ENCODE measurements around the gene SENP1.

The SENP1 gene

DNA sequence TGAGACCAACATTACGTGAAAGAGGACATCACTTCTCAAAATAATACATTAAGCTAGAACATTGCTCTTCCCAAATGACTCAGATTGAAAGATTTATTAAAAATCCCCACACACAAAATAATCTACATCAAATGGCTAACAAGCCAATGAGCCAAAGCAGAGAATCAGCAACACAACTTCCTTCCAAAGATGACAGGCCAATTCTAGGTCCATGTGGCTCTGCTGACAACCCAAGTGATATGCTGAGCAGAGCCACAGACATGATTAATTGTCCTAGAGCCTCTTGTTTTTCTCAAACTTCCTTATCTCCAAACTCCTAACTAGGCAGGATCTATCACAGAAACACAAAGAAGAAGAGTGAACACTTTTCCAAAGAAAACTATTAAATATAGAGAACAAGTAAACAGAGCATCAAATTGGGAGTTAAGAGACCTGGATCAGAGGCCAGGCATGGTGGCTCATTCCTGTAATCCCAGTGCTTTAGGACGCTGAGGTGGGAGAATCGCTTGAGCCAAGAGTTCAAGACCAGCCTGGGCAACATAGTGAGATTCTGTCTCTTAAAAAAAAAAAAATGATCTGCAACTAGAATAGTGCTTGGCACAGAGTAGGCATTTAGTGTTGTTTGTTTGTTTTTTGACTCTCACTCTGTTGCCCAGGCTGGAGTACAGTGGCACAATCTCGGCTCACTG lies 38.5 kb downstream of the SENP1 start:
- DNase-seq (ENCODE audit: low read depth) = no peak

DNA sequence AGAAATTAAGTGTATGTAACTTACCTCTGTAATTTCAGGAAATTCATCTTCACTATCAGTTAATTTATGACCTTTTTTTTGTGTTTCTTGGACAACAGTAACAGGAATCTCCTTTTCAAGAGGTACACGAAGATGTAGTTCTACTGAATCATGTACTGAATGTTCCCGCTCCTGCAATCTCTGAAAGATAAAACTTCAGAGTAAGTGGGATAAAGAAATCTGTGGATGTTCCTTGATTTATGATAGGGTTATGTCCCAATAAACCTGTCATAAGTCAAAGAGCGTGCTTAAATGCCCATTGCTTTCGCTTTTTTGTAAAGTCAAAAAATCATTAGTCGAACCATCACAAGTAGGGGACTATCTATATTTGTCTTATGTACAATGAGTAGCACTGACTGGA lies 40.8 kb downstream of the SENP1 start:
- DNase-seq (ENCODE audit: low read depth) = no peak

DNA sequence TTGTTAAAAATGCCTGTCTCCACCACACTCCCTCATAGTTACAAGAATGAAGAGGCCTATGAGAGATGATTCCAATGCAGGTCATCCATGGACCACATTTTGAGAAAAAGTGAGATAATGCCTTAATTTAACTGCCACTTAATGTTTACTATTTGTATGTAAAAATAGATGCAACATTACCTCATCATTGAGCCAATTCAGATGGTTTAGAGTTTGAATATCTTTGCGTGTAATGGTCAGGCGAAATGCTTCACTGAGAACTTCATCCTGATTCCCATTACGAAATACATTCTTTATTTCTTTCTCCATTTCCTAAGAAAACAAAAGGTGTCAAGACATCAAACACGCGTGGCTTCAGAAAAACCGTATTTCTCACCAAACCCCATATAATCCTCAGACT lies 42.3 kb downstream of the SENP1 start:
- no peak for DNase-seq (ENCODE audit: low read depth)

DNA sequence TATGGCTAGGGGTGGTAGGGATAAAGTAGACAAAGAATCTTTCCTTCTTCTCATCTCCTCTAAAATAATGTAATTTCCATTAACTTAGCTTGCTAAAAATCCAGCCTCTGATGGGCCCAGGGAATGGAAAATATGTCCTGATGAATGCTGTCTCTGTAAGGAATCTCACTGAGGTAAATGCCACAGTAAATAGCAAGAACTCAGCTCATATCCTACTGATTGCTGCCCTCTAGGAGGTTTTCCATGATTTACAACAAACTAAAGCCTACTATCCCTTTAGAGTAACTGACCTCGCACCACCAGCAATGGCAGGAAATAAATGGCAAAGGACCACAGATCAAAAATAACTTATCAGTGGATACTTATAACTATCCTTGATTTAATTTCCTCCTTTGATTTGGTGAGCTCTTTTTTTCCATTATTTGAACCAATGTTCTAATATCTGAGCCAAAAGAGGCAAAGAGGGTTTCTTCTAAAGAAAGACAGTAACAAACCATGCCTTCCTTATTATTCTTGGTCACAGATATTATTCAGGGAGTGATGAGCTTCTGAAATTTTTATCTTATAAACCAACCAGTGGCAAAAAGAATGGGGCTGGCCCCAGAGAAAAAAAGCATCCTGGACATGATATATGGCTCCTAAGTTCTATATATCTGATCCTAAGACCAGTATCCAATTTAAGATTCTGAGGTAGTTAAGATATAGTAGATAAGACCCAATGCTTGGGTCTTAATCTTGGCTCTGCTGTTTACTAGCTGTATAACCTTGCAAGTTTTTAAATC lies 43.8 kb downstream of the SENP1 start:
- peak; percentile 21 for DNase-seq (ENCODE audit: low read depth)

DNA sequence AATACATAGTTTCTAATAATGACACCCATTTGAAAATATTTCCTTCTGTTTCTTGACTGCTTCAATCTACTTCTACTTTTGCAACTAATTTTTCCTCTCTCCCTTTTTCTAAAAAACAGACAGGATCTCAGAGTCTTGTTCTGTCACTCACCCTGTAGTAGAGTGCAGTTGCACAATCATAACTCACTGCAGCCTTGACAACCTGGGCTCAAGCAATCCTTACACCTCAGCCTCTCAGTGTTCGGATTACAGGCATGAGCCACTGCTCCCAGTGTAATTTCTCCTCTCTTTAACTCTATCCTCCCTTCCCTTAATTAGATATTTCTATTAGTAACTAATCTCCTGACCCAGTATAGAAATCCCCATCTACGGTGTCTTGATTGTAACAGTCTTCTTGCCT lies 45.4 kb downstream of the SENP1 start:
- no peak for DNase-seq (ENCODE audit: low read depth)

DNA sequence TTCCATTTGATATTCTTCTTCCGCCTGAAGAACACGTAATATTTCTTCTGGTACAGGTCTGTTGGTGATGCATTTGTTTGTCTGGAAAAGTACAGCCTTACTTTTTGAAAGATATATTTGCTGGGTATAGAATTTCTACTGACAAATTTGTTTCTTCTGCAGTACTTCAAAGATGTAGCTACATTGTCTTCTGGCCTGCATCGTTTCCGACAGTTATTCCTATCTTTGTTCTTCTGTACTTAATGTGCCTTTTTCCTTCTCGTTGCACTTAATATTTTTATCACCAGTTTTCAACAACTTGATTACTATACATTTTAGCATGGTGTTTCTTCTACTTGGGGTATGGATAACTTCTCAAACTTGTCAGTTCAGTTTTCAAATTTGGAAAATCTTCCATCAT lies 47.1 kb downstream of the SENP1 start:
- DNase-seq (ENCODE audit: low read depth) = no peak

DNA sequence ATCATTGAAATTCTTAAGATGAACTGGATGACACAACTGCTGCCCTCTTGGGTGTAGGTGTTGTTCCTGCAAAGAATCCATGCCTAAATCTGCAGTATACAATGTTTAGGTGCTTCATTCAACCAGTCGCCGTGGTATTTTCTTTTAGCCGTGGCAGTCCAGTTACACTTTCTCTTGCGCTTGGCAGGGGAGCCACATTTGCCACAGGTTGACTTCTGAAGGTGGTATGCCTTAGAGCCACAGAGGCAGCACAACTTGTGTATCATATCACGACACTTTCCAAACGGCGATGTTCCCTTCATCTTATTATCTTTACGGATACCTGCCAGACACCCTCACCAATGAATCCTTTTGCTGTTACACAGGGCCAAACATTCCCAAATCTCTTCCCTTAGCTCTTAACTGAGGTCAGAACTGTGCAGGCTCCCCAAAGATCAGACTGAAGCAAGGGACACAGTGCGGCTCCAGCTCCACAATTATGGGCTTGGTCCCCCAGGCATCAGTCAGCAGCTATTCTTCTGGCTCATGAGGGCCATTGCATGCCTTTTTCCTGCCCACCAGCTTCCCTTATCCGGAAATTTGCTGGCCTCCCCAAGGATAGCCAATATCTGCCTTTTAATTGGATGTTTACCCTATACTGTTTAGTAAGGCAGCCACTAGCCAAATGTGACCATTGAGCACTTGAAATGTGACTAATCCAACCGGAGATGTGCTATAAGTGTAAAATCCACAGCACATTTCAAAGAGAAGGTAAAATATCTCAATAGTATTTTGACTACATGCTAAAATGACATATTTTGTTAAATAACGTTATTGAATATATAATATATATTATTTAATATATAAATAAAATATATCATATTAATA lies 50.7 kb downstream of the SENP1 start:
- no peak for DNase-seq (ENCODE audit: low read depth)

DNA sequence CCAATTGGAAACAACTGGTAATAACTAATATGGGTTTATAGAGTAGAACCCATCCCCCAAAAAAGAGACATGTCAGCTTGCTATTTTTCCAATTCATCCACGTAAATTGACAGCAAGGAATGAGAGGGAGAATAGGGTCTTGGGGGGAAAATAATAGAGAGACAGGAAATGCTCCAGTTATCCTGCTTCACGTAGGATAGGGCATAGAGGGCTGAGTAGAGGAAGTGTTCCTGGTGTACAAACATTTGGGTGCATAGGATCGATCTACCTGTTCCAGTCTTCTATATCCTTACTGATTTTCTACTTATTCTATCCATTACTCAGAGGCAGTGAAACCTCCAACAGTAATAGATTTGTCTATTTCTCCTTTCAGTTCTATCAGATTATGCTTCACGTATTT lies 52.0 kb downstream of the SENP1 start:
- DNase-seq (ENCODE audit: low read depth) = no peak

DNA sequence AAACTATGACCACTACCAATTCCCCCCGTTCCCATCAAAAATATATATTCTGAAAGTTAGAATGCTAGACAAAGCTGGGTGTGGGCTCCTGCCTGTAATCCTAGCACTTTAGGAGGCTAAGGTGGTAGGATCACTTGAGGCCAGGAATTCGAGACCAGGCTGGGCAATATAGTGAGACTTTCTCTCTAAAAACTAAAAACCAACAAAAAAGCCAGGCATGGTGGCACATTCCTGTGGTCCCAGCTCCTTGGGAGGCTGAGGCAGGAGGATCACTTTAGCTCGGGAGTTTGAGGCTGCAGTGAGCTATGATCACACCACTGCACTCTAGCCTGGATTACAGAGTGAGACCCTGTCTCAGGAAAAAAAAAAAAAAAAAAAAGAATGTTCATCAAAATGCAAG lies 52.8 kb downstream of the SENP1 start:
- DNase-seq (ENCODE audit: low read depth) = no peak

DNA sequence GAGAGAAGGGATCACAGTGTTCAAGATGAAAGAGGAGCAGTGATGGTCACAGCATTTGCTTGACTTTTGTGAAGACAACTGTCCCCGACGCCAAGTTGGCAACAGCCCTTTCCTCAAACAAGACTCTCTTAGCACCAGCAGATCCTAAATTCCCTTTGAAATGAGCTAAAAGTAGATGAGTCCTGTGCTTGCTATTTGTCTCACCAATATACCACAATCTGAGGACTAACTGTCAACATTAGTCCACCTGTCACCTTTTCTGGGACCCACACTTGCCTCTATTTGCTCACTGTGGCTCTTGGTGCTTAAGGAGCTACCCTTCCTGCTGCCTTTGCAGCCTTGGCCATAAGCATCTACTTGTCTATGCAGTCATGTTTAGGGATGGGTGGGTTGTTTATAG lies 54.2 kb downstream of the SENP1 start:
- DNase-seq (ENCODE audit: low read depth) = no peak

DNA sequence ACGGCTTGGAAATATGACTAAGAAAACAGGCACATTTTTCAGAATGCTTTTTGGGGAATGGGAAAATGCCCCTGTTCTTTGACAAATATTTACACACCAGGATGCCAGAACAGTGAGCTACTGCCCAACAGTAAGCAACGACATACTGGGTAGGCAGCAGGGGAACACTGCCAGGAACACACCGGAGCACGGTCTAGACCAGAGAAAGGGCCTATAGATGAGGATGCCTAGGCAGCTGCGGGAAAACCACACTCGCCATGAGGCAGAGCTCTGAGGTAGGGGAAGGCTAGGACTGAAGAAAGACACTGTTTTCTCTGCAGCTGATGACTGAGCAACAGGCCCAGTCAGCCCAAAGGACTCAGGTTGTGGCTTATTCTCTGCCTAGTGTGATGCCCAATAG lies 55.7 kb downstream of the SENP1 start:
- DNase-seq (ENCODE audit: low read depth) = no peak

DNA sequence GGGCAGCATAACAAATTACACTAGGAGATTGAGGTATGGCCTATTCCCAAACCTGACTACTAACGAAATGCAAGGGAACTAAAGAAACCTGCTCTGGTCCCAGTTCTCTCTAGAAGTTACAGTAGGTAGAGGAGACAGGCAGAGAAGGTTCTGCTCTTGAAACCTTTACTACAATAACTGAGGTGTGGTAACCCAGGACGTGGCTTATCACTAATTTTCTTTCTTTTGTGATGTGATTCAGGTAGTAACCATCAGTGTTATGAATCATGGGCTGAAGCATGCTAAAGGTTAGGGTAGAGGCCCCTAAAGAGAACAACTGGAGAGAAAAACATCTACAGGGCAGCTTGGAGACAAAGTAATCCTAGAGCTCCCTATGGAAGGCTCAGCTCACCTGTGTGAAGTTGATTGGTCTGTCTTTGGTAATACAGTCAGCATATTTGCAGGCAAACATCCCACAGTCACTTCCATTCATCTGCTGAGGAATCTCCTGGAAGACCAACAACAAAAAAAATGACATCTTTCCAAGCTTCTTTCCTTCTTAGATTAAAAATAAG lies 59.8 kb downstream of the SENP1 start:
- DNase-seq (ENCODE audit: low read depth) = no peak

DNA sequence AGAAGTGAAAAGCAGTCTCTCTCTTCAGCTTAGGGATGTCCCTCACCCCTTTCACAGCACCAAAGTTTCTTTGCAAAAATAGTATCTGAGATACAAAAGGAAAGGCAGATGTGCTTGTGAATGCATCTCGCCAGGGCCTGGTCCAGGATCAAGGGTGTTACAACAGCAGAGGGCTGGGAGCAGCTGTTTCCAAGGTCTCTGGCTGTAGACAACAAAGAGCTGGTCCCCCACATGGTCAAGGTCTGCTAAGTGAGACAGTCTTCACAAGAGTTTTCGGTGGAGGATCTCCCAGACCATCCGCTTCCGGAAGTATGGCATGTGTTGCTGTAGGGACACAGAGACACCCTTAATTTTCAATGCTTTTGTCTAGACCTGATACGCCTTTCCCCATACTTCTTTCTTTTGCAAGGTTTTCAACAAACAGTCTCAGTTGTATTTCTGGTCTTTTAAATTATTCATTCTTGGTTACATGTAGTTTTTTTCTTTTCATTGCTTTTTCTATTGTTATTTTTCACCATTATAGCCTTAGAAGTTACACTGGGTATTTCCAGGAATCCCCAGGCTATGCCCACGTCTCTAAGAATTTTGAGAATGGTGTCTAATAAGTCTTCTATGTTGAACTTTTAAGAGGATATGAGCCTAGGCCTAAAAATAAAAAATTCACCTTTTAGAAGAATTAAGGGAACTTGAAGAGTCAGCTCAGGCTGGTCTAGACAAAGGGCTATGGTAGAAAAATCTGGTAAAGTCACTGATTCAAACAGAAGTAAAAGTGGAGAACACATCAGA lies 60.6 kb downstream of the SENP1 start:
- no peak for DNase-seq (ENCODE audit: low read depth)

DNA sequence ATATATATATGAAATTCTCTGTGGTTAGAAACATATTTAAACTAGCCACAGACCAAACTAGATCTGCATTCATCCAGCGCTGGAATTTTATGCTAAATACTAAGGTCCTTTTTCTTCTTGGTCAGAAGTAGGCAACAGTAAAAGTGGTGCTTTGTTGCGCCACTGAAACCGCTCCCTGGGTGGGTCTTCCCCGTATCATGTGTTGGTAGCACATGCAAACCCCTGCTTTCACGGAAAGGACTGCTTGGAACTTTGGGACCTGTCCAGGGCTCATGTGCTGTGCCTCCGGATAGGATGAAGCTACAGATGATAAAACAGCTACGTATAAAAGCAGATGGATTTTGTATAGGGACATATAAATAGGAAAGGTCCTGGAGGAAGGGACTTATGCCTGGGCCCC lies 61.5 kb downstream of the SENP1 start:
- DNase-seq (ENCODE audit: low read depth) = no peak

DNA sequence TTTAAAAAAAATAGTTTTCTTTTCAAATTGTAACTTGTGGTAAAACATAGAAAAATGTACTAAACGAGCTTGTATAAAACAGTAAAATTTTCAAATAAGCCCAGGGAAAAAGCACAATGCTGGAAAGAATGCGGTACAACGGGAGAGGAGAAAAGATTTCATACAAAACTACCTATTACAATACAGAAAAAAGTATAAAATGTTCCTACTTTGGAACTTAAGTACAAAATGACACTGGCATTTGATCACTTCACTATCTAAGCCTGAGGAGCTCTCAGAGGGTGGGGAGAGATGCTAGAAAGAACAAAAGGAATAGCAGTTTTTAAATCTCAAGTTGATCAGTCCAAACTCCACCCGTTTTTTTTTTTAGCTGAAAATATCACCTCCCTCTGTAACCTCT lies 62.1 kb downstream of the SENP1 start:
- DNase-seq (ENCODE audit: low read depth) = no peak

DNA sequence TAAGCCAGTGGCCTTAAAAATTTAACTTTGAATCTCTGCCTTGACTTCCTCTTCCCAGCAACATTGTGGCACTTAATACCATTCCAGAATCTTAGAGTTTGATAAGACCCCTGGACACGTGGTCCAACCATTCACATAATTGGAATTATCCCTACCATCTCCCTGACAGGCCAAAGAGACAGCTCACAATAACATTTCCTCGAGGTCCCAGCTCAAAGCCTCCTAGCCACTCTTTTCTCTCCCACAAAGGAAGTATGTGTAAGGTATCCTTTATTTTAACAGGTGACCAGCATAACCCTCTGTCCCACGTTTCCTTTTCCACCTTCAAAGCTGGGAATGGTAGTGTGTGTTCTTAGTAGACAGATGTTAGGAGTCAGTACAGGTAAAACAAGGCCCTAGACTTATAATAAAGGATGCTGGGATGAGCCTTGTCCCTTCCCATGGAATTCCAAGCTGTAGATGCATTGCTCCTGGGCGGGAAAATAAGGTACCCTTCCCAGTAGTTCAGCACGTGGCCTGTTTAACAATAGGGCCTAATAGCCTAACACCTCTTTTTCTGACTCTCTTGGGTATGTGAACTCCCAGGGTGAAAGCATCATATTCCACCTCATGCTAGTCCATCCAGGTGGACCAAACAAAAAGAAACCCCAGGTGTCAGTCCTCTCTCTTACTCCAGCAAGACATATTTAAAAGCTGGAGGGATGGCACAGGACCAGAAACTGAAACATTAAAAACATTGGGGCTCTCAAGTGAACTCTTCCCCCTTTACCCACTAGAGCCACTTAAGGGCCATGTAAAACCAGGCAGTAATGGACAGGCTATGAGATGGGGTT lies 64.1 kb downstream of the SENP1 start:
- DNase-seq (ENCODE audit: low read depth) = no peak

DNA sequence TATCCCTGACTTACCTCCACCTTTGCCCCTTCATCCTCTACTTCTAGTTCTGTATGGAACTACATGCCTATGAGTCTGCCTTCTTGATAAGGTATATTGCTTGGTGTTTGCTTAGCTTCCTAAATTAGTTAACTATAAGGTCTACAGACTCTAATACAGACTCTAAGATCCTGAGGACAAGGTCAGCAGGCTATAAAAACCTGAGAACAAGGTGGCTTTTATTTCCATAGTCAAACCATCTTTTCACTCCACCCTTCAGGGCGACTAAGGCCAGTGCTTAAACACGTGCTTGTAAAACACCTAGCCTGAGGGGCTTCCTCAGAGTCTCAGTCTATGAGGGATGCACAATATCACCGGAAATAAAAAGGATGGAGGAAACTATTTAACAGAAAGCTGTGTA lies 65.5 kb downstream of the SENP1 start:
- no peak for DNase-seq (ENCODE audit: low read depth)

DNA sequence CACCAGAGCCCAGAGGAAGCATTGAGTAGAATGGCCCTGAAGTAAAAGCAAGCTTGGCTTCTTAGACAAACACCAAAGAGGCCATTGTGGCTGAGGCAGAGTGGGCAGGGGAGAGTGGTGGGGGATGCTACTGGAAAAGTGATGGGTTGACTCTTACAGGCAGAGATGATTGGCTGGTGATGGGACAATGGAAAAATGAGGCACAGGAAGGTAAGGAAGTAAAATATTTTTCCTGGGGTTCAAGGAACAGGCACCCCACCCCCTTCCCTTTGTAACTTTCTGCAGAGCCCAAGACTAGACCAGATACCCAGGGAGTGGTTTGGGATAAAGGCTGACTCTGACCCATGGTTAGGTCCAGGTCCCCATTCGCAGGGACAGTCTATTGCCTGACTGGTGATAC lies 66.7 kb downstream of the SENP1 start:
- DNase-seq (ENCODE audit: low read depth) = no peak

DNA sequence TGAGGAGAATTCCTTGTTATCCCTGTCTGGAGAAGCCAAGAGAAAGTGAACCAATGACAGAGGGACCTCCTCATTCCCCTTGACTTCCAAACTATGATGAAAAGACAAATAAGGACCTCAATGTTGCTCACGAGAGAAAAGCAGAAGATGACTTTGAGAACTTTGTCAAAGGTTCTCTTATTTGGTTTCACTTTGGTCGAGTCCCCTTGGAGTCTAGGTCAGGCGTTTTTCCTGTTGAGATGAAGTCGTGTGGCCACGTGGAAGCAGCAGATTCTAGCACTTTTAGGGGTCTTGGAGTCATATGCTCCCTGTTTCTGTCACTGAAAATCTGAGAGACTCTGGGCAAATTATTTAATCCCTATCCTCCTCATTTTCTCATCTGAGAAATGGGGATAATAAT lies 67.8 kb downstream of the SENP1 start:
- no peak for DNase-seq (ENCODE audit: low read depth)

DNA sequence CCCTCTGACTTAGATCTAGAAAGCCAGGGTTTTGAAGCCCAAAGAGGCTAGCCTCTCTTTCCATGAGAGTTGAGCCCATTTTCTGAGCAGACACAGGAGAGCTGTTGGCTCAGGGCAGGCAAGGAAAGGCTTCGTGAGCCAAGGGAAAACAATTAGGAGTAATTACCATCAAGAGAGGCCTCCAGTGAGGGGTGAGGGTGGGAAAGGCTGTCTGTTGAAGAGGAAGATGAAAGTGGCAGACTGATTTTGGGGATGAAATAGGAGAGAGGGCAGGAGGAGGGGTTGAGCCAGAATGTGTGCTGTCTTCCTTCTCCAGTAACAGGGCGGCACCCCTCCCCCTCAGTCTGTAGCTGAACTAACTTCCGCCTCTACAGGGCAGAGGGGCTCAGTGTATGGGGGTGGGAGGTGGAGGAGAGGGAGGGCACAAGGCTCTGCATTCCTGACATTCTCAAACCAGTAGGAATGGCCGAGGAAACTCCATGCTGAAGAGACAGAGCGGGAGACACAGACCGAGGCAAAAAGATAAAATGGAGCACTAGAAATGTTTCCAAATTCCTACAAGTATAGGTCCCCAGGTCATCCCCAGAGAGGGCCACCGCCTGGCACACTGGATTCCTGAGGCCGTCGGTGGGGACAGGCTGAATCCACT lies 68.5 kb downstream of the SENP1 start:
- DNase-seq (ENCODE audit: low read depth) = peak; percentile 68
